Measurements from ENCODE around the gene TJAP1.

TJAP1 gene

DNA sequence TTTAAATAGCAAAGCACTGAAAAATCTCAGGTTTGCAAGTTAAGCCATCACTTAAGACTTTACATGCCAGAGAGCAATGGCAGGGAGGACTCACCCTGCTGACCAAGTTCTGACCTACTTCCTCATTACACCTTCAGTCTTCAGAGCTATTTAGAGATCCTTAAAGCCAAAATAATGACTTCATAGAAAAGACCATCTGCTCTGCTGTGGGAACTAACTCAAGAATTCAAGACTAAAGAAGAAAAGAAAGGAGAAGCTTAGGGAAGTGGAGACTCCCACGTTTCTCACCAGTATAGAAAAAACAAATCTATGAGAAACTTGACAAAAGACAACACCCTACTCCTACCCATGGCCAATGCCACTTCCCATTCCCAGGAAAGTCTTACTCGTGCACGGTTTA, 69.9 kb downstream of the TJAP1 start:
- no peak overlapping the region for H3K9ac ChIP-seq (ENCODE audit: low read length)

More for the DNA sequence above, 69.9 kb downstream of the TJAP1 start:
- H4K20me1 ChIP-seq (ENCODE audit: insufficient read depth, low read length), result no peaks in the 10 kb centered on the region
- no peaks in the 10 kb centered on the region for H3K4me1 ChIP-seq (ENCODE audit: insufficient read depth, low read length, severe bottlenecking)
- no peaks in the 10 kb centered on the region for H3F3A ChIP-seq (ENCODE audit: insufficient read depth, low read length)
- no peaks in the 10 kb centered on the region for H3K9me2 ChIP-seq (ENCODE audit: low read depth, low read length)
- no peak overlapping the region for H3K27ac ChIP-seq (ENCODE audit: low read depth, low read length, poor library complexity, severe bottlenecking)
- H3K9me3 ChIP-seq (ENCODE audit: low read length), result no peaks in the 10 kb centered on the region
- H2AFZ ChIP-seq (ENCODE audit: low read length), result no peak overlapping the region
- H3K79me2 ChIP-seq (ENCODE audit: insufficient read depth, low read length), result no peaks in the 10 kb centered on the region
- peaks cover 94% of the 10 kb centered on the region for H3K36me3 ChIP-seq (ENCODE audit: insufficient read depth, low read length)
- H3K27me3 ChIP-seq (ENCODE audit: insufficient read depth, low read length), result no peaks in the 10 kb centered on the region
- TF ChIP-seq EZH2 (IDR thresholded peaks at IDR 0.05; ENCODE audit: borderline replicate concordance, low read length), result no peak
- TF ChIP-seq, protein P1, sequence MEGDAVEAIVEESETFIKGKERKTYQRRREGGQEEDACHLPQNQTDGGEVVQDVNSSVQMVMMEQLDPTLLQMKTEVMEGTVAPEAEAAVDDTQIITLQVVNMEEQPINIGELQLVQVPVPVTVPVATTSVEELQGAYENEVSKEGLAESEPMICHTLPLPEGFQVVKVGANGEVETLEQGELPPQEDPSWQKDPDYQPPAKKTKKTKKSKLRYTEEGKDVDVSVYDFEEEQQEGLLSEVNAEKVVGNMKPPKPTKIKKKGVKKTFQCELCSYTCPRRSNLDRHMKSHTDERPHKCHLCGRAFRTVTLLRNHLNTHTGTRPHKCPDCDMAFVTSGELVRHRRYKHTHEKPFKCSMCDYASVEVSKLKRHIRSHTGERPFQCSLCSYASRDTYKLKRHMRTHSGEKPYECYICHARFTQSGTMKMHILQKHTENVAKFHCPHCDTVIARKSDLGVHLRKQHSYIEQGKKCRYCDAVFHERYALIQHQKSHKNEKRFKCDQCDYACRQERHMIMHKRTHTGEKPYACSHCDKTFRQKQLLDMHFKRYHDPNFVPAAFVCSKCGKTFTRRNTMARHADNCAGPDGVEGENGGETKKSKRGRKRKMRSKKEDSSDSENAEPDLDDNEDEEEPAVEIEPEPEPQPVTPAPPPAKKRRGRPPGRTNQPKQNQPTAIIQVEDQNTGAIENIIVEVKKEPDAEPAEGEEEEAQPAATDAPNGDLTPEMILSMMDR (IDR thresholded peaks at IDR 0.05; ENCODE audit: low read length), result no peak
- no peak overlapping the region for H3K4me2 ChIP-seq (ENCODE audit: low read length)
- H3K4me3 ChIP-seq (ENCODE audit: low read depth, low read length, poor library complexity, severe bottlenecking), result no peak overlapping the region

Measured in OCI-LY1 (cell line).